Activated naive CD4-positive, alpha-beta T cell treated with anti-CD3 and anti-CD28 coated beads, Interleukin-2, amount 50 U/mL, for 24 hours (primary cell): ENCODE measurements around the gene PPM1G.
"Not testable (repeated sequence)": the region's sequence is repeated elsewhere in the genome, so short reads cannot be mapped to it uniquely, and the experiment has no call there.

Experiments used
- H3K27ac Mint-ChIP-seq: one replicate; pipeline ENCODE4 v1.8.0; 2021; ENCODE audit warnings: mild to moderate bottlenecking, mixed read lengths
- H3K27me3 Mint-ChIP-seq: one replicate; pipeline ENCODE4 v1.8.0; 2021; ENCODE audit warnings: mixed read lengths
- H3K36me3 Mint-ChIP-seq: one replicate; pipeline ENCODE4 v1.8.0; 2021; ENCODE audit warnings: mixed read lengths
- H3K4me1 Mint-ChIP-seq: one replicate; pipeline ENCODE4 v1.8.0; 2021; ENCODE audit warnings: mixed read lengths
- H3K4me3 Mint-ChIP-seq: one replicate; pipeline ENCODE4 v1.8.0; 2021; ENCODE audit warnings: mild to moderate bottlenecking, mixed read lengths
- H3K9me3 Mint-ChIP-seq: one replicate; pipeline ENCODE4 v1.8.0; 2021; ENCODE audit warnings: mixed read lengths

The PPM1G gene

DNA sequence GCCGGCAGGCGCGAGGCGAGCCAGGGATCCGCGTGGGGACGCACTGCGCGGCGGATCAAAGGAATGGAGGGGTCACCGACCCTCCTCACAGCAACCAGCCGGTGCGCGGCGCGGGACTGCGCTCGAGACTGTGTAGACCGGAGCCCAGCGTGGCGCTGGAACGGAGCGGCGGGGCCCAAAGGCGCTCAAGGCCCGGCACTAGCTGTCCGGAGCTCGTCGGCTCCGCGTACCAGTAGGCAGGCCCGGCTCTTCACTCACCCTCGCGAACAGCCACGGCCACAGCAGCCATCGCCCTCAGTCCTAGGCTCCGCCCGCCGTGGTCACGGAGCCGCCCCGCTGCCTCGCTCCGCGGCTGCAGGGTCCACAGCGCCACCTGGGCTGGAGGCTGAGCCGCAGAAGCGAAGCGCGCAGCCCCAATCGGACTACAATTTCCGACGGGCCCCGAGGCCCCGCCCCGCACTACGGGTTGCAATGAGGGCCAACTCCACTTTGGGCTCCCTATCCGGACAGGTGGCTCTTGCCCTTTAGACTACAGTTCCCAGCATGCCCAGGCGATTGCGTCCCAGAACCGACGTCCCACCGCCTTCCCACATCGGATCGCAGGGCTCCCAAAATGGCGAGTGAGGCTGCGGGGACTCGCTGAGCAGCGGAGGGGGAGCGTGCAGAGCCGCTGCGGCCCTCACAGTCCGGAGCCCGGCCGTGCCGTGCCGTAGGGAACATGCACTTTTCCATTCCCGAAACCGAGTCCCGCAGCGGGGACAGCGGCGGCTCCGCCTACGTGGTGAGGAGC lies 39.2 kb downstream of the PPM1G start, which contains the start of the genes EIF2B4 and SNX17:
Gene EIF2B4 (minus strand): TSS at position 313 of the 790 bp plus-strand sequence. CDS start 24 bp downstream, at position 289.
Gene SNX17 (plus strand): TSS at position 591 of the 790 bp plus-strand sequence. CDS start 128 bp downstream, at position 719.
- peaks cover 38% of the 10 kb centered on the region for H3K4me1 Mint-ChIP-seq
- peaks cover 26% of the 10 kb centered on the region for H3K36me3 Mint-ChIP-seq
- no peaks in the 10 kb centered on the region for H3K9me3 Mint-ChIP-seq
- peak within 1 kb of the TSS; percentile 98 for H3K27ac Mint-ChIP-seq
- peak within 1 kb of the TSS; percentile 89 for H3K4me3 Mint-ChIP-seq
- H3K27me3 Mint-ChIP-seq = no peaks in the 10 kb centered on the region

DNA sequence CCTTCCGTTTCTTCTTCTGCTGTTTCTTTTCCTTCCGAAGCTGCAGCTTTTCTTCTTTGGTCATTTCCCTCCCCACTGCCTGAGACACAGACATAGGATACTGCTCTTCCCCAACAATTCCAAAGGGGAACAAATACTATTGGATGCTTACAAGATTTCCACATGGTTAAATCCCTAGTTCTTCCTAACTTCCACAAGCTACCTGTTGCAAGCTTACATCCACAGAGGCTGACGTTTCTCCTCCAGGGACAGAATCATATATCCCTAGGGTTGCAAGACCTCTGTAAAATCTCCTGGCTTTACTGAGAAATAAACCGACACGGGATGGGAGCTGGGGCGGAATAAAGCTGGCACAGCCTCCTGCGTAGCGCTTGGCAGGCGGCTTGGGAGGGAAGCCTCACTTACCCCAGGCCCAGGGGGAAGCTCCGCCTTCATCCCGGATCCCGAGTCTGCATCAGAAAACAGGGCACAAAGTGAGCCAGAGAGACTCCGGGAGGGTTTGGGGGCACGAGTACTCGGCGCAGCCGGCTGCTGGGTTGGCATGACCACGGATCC lies 39.8 kb downstream of the PPM1G start:
- peak overlapping the region; percentile 89 for H3K4me3 Mint-ChIP-seq
- H3K27ac Mint-ChIP-seq = peak overlapping the region; percentile 81
- no peaks in the 10 kb centered on the region for H3K9me3 Mint-ChIP-seq
- no peaks in the 10 kb centered on the region for H3K27me3 Mint-ChIP-seq
- peaks cover 25% of the 10 kb centered on the region for H3K36me3 Mint-ChIP-seq
- H3K4me1 Mint-ChIP-seq = peaks cover 35% of the 10 kb centered on the region

DNA sequence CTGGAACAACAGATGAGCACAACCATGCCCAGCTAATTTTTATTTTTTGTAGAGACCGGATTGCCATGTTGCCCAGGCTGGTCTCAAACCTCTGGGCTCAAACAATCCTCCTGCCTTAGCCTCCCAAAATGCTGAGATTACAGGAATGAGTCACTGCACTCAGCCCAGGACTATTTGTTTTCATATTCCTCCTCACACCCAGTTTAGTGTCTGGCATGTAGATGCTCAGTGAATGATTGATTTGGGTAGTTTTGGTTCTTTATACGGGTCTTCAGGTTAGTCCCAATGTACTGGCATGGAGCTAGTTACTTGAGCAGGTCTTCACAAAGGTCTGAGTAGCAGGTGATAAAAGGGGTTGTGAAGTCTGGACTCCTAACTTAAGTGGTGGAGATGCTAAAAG lies 45.5 kb downstream of the PPM1G start:
- H3K36me3 Mint-ChIP-seq = peaks cover 10% of the 10 kb centered on the region
- H3K9me3 Mint-ChIP-seq = no peaks in the 10 kb centered on the region
- no peak overlapping the region for H3K27ac Mint-ChIP-seq
- peaks cover 5% of the 10 kb centered on the region for H3K4me1 Mint-ChIP-seq
- H3K4me3 Mint-ChIP-seq = no peak overlapping the region
- no peaks in the 10 kb centered on the region for H3K27me3 Mint-ChIP-seq

DNA sequence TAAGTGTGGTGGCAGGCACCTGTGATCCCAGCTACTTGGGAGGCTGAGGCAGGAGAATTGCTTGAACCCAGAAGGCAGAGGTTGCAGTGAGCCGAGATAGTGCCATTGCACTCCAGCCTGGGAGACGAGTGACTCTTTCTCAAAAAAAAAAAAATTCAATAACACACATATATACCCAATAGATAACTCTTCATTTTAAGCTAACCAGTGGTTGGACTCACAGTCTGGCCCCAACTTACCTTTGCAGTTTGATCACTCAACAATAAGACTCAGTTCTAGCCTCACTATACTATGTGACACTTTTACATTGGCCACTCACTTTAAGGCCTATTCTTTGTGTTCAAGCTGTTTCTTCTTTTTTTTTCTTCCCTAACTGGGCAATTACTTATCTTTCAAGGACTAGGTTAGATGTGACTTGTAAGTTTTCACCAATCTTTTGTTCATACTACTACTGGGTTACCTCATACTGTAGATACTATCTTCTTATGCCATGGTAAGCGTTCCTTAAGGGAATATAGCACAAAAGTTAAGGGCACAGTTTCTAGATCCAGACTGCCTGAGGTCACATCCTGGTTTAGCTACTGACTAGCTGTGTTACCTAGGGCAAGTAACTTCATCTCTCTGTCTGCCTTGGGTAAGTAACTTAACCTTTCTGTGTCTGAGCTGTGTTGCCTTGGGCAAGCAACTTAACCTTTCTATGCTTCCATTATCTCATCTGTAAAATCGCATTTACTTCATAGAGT lies 46.5 kb downstream of the PPM1G start:
- Mint-ChIP-seq H3K9me3 (no peaks in the 10 kb centered on the region), H3K4me3 (no peak overlapping the region), H3K4me1 (peaks cover 9% of the 10 kb centered on the region), H3K27me3 (no peaks in the 10 kb centered on the region), H3K27ac (no peak overlapping the region), H3K36me3 (peaks cover 12% of the 10 kb centered on the region)

DNA sequence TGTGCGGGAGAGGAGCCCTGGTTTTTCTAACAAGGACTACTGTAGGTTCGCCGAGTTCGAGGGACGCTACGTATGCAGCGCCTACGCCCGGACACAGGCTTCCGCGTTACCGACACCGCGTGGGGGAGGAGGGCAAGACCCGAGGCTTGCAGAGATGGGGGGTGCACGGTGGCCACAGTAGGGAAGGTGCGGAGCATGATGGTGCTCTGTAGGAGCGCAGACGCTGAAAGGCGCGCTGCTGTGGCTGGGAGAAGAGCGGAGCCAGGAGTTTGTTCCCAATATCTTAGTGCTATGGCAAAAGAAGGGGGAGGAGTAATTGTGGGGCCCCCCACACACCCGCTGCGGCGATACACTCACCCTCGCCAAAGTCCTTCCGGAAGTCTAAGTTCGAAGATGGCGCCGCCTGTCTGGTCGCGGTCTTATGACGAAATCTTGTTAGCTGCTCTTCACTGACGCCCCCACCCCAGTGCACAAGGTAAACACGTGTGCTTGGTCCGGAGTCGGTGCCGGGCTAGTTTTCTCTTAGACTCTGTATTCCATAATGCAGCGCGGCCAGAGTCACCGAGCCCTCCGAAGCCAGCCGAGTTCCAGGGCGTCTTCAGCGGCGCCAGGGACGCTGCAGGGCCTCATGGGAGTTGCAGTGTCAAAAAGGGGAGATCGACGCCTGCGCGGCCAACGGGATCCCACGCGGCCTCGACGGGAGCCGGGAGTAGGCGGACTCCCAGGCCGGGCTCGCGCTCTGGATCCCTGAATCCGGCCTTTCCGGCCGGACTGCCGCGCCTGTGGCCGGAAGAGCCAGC lies 52.8 kb downstream of the PPM1G start, which contains the start of gene GTF3C2:
Gene GTF3C2 (minus strand): TSS at position 383 of the 800 bp plus-strand sequence. CDS start 13,210 bp downstream, outside the sequence.
- H3K4me1 Mint-ChIP-seq = peaks cover 56% of the 10 kb centered on the region
- H3K27me3 Mint-ChIP-seq = no peaks in the 10 kb centered on the region
- peak within 1 kb of the TSS; percentile 99 for H3K27ac Mint-ChIP-seq
- no peaks in the 10 kb centered on the region for H3K9me3 Mint-ChIP-seq
- H3K4me3 Mint-ChIP-seq = peak within 1 kb of the TSS; percentile 98
- peaks cover 5% of the 10 kb centered on the region for H3K36me3 Mint-ChIP-seq

DNA sequence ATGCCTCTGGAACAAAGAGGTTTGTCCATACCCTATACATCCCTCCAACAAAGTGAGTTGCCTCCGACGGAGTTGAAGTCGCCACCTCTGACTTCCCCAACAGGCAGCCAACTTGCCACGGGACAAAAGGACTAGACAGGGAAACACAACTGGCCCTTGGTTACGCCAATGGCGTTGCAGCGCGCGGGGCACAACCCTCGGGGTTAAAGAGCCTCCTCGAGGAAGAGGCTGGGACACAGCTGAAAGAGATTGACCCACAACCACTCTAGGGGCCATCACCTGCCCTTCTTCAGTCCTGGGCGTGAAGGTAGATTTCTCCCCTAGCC lies 53.4 kb downstream of the PPM1G start:
- peaks cover 5% of the 10 kb centered on the region for H3K36me3 Mint-ChIP-seq
- H3K4me1 Mint-ChIP-seq = peaks cover 60% of the 10 kb centered on the region
- H3K27ac Mint-ChIP-seq = peak overlapping the region; percentile 99
- H3K27me3 Mint-ChIP-seq = no peaks in the 10 kb centered on the region
- no peaks in the 10 kb centered on the region for H3K9me3 Mint-ChIP-seq
- peak overlapping the region; percentile 98 for H3K4me3 Mint-ChIP-seq

DNA sequence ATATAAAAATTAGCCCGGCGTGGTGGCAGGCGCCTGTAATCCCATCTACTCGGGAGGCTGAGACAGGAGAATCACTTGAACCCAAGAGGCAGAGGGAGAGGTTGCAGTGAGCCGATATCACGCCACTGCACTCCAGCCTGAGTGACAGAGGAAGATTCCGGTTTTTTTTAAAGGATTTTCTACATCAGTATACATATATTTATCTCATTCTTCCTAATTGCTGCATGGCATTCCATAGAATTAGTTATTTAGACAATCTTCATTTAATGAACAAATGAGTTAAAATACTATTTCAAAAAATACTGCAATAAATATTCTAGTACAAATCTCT lies 54.8 kb downstream of the PPM1G start:
- no peaks in the 10 kb centered on the region for H3K9me3 Mint-ChIP-seq
- H3K4me1 Mint-ChIP-seq = peaks cover 67% of the 10 kb centered on the region
- H3K27me3 Mint-ChIP-seq = no peaks in the 10 kb centered on the region
- H3K27ac Mint-ChIP-seq = no peak overlapping the region
- H3K4me3 Mint-ChIP-seq = peak overlapping the region; percentile 38
- H3K36me3 Mint-ChIP-seq = peaks cover 5% of the 10 kb centered on the region

DNA sequence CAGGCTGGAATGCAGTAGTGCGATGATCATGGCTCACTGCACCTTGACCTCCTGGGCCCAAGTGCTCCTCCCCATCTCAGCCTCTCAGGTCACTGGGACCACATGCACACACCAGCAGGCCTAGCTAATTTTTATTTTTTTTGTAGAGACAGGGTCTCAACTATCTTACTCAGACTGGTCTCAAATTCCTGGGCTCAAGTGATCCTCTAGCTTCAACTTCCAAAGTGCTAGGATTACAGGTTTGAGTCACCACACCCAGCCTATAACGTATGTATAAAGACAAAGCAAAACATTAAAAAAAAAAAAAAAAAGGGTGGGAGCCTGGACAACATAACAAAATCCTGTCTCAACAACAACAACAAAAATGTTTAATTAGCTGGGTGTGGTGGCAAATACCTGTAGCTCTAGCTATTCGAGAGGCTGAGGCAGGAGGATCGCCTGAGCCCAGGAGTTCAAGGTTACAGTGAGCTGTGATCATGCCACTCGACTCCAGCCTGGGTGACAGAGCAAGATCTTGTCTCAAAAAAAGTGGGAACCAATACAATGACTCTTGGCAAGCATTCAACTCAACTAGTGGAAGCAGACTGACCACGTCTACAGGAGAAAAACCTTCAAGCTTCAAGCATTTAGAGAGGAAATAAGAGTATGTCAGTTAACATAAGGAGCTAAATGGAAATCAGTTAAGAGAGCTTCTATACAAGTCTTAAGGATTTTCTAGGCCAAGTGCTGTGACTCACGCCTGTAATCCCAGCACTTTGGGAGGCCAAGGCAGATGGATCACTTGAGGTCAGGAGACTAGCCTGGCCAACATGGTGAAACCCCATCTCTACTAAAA lies 55.4 kb downstream of the PPM1G start:
- peaks cover 7% of the 10 kb centered on the region for H3K36me3 Mint-ChIP-seq
- H3K9me3 Mint-ChIP-seq = no peaks in the 10 kb centered on the region
- H3K27me3 Mint-ChIP-seq = no peaks in the 10 kb centered on the region
- peaks cover 71% of the 10 kb centered on the region for H3K4me1 Mint-ChIP-seq
- H3K27ac Mint-ChIP-seq = peak overlapping the region; percentile 62
- peak overlapping the region; percentile 38 for H3K4me3 Mint-ChIP-seq

DNA sequence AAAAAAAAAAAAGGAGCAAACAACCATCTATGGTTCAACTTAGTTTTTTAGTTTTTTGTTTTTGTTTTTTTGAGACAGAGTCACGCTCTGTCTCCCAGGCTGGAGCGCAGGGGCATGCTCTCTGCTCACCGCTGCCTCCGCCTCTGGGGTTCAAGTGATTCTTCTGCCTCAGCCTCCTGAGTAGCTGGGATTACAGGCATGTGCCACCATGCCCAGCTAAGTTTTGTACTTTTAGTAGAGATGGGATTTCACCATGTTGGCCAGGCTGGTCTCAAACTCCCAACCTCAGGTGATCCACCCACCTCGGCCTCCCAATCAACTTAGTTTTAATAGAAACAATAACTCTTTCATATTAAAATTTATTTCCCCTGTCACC lies 56.0 kb downstream of the PPM1G start:
- not testable (repeated sequence) for H3K9me3 Mint-ChIP-seq, H3K27ac Mint-ChIP-seq, H3K36me3 Mint-ChIP-seq, H3K27me3 Mint-ChIP-seq, H3K4me3 Mint-ChIP-seq
- peaks cover 67% of the 10 kb centered on the region for H3K4me1 Mint-ChIP-seq

DNA sequence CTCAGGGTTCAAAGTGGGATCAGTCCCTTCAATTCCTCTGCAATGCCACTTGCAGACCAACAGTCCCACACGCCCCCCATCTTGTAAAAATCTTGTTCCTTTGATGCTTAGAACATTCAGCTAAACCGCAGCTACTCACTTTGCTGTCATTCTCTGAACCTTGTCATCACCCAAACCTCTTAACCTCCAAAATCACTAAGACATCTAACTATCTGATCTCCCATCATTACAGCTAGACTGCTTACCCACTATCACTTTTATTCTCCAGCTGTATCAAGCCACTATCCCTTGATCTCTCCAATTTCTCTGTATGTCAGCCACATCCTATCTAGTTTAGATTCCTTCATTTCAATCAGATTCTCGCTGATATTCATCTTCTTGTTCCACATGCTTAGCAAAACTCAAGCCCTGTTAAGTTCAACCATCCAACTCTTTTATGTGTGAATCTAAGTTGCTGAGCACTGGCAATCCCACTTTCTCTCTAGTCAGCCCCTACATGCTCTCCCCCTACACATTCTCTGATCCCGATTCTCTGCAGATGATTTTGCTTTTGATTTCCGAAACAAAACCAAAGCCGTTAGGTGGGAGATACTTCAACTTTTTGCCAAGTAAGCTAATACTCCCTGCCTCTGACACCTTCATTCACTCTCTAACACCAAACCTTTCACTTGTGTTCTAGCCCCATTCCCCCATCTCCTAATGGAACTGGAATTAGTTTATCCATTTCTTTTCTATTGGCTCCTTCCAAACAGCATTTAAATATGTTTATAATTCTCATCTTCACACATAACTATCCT lies 57.4 kb downstream of the PPM1G start:
- Mint-ChIP-seq H3K4me3 (peak overlapping the region; percentile 12), H3K27me3 (no peaks in the 10 kb centered on the region), H3K27ac (peak overlapping the region; percentile 31), H3K36me3 (peaks cover 5% of the 10 kb centered on the region), H3K4me1 (peaks cover 68% of the 10 kb centered on the region), H3K9me3 (no peaks in the 10 kb centered on the region)

DNA sequence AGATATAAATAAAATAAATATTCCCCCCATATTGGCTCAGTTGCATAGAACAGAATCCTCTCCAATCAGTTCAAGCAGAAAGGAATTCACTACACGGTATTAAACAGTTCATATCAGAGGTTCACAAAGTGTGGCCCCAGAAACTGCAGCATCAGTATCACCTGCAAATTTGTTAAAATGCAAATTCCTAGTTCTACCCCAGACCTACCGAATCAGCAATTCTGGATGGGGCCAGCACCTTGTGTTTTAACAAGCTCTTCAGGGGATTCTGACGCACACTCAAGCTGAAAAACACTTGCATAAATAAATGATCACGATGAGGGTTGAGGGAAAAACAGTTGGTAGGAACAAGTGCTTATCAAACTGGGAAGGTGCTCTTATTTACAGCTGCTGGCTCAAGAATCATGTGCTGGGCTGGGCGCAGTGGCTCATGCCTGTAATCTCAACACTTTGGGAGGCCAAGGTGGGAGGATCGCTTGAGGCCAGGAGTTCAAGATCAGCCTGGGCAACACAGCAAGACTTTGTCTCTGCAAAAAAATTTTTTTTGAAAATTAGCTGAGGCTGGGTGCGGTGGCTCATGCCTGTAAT lies 59.2 kb downstream of the PPM1G start:
- peaks cover 2% of the 10 kb centered on the region for H3K36me3 Mint-ChIP-seq
- no peak overlapping the region for H3K27ac Mint-ChIP-seq
- H3K9me3 Mint-ChIP-seq = no peaks in the 10 kb centered on the region
- no peaks in the 10 kb centered on the region for H3K27me3 Mint-ChIP-seq
- H3K4me1 Mint-ChIP-seq = peaks cover 63% of the 10 kb centered on the region
- no peak overlapping the region for H3K4me3 Mint-ChIP-seq

DNA sequence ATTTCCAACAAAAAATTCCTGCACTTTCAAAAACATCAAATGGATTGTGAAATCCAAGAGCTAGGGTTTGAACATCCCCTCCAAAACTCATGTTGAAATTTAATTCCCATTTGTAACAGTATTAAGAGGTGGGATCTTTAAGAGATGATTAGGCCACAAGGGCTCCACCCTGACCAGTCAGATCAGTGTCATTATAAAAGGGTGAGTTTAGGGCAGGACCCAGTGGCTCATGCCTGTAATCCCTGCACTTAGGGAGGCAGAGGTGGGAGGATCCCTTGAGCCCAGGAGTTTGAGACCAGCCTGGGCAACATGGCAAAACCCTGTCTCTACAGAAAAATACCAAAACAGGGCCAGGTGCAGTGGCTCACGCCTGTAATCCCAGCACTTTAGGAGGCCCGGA lies 61.8 kb downstream of the PPM1G start:
- H3K9me3 Mint-ChIP-seq = no peaks in the 10 kb centered on the region
- H3K4me3 Mint-ChIP-seq = no peak overlapping the region
- peaks cover 3% of the 10 kb centered on the region for H3K36me3 Mint-ChIP-seq
- H3K4me1 Mint-ChIP-seq = peaks cover 43% of the 10 kb centered on the region
- H3K27ac Mint-ChIP-seq = no peak overlapping the region
- H3K27me3 Mint-ChIP-seq = no peaks in the 10 kb centered on the region

DNA sequence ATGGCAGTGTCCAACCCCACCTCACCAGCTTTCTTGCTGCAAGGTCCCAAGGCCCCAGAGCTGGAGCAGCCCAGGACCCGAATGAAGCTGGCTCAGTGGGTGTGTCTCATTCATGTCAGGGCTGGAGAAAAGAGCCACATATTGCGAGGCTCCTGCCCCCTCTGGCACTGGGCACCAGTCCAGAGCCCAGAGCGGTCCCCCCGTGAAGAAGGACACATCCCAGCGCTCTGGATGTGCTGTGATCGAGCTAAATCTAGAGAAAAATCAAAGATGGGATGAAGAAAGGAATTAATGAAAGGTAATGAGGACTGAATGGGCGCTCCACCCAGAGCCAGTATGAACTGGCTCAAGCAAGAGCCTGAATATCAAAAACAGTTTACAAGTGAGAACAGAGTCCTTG lies 73.2 kb downstream of the PPM1G start:
- no peak overlapping the region for H3K4me3 Mint-ChIP-seq
- no peaks in the 10 kb centered on the region for H3K9me3 Mint-ChIP-seq
- no peaks in the 10 kb centered on the region for H3K4me1 Mint-ChIP-seq
- no peak overlapping the region for H3K27ac Mint-ChIP-seq
- peaks cover 5% of the 10 kb centered on the region for H3K36me3 Mint-ChIP-seq
- no peaks in the 10 kb centered on the region for H3K27me3 Mint-ChIP-seq

DNA sequence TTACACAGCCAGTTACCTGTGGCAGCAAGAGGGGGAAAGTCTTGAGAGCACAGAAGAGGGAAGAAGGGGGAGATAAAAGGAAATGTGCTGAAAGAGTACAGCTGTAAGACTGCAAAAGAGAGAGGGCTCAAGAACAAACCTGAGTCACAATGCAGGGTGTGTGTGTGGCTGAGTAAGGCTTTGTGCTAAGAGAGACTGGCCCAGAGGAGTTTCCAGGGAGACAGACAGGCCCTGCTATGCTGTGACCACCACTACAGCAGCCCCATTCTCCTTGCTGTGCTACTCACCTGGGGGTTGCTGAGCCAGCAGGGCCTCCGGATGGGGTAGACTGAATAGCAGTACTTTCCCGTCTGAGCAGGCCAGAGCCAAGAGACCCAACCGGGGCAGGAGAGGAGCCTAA lies 74.1 kb downstream of the PPM1G start:
- H3K4me1 Mint-ChIP-seq = no peaks in the 10 kb centered on the region
- no peaks in the 10 kb centered on the region for H3K27me3 Mint-ChIP-seq
- H3K4me3 Mint-ChIP-seq = no peak overlapping the region
- peak overlapping the region; percentile 66 for H3K27ac Mint-ChIP-seq
- H3K9me3 Mint-ChIP-seq = no peaks in the 10 kb centered on the region
- H3K36me3 Mint-ChIP-seq = peaks cover 6% of the 10 kb centered on the region
